Hematopoietic multipotent progenitor cell treated with erythropoietin and hydrocortisone succinate and interleukin-3 and kit ligand, for 6 days (in vitro differentiated cells): ENCODE results near the gene KCNG1.

ENCODE experiments used
- DNase-seq: peaks from one replicate; pipeline ENCODE4 v3.0.0-alpha.2; 2015

Gene KCNG1

DNA sequence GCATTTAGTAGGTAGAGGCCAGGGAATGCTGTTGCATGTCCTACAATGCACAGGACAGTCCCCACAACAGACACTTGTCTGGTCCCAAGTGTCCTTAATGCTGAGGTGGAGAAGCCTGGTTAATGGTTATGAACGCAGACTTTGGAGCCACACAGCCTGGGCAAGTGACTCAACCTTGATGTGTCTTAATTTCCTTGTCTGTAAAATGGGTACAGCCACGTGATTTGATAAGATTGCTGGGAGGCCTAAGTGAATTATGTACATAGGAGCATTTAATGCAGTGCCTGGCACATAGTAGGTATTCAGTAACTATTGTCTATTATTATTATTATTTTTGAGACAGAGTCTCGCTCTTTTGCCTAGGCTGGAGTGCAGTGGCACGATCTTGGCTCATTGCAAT lies 11.4 kb downstream of the KCNG1 start:
- no peak for DNase-seq

DNA sequence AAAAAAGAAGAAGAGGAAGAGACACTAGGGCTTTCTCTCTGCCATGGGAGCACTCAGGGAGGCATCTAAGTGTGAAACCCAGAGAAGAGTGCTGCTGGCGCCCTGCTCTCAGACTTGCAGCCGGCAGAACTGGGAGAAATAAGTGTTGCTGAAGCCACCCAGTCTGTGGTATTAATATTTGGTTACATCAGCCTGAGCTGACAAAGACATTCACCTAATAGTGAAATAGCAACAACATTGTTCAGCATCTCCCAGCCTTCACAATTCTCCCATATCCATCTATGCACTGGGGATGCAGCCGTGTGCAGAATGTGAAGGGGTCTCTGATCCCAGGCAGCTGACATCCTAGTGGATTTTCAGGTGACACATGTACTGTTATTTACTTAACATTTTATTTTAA lies 12.0 kb downstream of the KCNG1 start:
- DNase-seq = no peak

DNA sequence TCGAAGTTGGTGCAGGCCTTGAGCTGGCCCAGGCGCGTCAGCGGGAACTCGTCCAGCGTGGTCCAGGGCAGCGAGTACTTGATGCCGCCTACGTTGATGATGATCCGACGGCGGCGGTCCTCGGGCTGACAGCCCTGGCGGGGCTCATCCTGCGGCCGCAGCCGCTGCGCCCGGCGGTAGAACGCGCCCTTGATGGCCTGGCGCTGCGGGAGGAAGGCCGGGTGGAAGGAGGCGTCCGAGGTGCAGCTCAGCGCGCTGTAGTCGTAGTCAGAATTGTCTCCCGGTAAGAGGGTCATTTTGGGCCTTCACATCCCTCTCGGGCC lies 12.9 kb downstream of the KCNG1 start:
- DNase-seq = no peak

DNA sequence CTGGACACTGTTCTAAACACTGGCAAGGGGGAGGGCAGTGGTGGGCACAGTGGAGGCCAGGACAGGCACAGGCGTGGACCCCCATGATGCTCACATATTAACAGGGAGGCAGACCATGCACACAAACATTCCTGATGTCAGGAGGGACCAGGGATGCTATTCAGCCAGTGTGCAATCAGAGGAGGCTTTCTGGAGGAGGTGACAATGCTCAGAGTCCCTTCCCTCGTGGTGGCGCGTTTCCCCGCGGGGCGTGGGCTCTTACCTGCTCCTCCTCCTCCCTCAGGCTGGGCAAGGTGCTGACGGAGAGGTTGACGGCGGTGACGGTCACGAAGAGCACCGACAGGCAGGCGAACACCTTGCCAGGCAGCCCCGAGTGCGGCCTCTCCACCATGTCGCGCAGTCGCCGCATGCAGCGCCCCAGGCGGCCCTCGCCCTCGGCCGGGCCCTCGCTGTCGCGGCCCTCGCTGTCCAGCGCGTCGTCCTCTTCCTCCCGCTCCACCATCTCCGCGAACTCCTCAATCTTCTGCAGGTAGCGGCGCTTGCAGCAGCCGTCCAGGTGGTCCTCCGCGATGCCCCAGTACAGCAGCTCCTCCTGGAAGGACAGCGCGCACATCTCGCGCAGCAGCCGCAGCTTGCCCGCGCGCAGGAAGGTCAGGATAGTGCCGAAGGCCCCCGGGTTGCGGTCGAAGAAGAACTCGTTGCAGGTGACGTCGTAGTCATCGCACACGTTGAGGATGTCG lies 13.4 kb downstream of the KCNG1 start:
- DNase-seq = no peak

DNA sequence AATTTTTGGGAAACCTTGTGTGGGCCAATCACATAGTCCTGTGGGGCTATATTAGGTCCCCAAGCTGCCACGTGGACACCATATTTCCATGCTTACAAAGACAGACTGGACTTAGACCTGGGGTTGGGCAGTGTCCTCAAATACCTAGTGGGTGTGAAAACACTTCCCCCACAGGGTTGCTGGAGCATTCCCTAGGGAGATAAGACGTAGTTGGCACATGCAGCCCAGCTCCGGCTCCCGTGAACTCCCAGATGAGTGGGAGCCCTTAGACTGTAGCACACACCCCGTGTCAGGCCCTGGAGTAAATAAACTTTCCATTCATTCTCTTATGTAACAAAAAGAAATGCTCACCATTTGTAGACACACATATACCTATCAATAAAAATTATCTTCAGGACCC lies 14.2 kb downstream of the KCNG1 start:
- no peak for DNase-seq

DNA sequence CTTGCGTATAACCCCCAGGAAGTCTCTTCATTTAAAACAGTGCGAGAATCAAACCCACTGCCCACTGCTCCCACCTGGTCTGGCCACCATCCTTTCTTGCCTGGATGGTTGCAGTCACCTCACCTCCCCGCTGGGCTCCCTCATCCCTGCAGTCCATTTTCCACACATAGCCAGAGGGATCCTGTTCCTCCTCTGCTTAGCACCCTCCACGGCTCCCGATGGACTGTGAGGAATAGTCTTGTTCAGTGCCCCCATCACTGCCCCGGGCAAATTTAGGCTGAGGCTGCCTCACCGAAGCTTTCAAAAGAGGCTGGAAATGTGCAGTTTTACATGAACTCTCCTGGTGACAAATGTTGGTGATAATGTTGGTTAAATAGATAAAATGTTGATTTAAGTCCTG lies 17.7 kb downstream of the KCNG1 start:
- no peak for DNase-seq

DNA sequence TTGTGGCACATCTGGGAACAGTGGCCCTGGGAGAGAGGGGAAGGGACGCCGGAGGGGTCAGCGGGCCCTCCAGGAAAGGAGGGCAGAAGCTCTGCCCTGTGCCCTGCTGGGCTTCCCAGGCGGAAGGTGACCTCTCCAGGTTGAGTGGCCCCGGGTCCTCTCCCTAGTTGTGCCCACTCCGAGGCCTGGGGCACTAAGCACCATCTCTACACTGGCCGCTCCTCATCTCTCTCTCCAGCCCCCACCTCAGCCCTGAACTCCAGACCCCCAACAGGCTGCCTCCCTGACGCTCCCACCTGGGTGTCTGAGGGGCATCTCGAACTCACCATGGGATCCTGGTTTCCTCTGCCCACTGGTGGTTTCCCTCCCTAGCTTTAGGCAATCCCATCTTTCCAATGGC lies 18.1 kb downstream of the KCNG1 start:
- no peak for DNase-seq

DNA sequence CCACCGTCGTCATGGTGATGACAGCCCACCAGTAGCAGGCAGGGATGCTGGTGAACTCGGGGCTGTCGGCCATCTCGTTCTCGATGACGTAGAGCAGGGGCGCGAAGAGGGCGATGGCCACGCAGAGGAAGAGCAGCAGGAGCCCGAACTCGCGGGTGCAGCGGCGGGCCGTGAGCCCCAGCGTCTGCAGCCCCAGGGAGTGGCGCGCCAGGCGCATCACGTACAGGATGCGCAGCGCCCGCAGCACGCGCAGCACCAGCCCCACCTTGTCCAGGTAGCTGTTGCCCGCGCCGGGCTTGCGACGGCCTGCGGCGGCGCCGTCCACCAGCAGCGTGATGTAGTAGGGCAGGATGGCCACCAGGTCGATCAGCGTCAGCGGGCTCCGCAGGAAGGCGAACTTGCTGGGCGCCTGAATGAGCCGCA lies 18.6 kb downstream of the KCNG1 start:
- no peak for DNase-seq

DNA sequence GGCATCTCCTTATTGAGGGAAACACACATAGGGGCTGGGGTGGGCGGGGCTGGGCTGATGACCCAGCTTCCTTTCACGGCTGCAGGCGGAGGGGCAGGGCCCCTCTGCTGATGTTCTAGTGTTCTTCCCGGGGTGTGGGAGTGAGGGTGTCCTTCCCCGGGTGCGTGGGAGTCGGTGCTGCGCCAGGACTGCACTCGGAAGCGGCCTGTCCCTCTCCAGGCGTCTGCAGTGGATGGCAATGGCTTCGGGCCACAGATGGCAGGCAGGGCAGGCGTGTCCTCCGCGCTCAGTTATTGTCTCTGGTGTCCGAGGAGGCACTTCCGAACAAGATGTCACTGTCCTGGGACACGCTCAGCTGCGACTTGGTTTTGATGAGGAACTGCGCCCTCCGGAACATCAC lies 19.2 kb downstream of the KCNG1 start:
- DNase-seq = no peak

DNA sequence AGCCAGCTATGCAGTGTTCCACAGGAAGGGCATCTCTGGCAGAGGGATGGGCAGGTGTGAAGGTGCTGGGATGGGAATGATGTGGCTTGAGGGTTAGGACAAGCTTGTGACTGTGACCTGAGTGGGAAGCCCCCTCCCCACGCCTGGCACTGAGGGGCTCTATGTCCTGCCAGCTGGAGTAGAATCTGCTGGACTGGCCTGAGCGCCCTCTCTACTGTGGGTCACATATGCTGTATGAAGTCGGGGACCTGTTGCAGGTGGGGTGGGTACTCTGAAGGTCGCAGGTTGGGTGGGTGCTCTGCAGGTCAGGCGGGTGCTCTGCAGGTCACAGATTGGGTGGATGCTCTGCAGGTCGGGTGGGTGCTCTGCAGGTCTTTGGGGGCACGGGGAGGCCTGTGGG lies 20.3 kb downstream of the KCNG1 start:
- no peak for DNase-seq

DNA sequence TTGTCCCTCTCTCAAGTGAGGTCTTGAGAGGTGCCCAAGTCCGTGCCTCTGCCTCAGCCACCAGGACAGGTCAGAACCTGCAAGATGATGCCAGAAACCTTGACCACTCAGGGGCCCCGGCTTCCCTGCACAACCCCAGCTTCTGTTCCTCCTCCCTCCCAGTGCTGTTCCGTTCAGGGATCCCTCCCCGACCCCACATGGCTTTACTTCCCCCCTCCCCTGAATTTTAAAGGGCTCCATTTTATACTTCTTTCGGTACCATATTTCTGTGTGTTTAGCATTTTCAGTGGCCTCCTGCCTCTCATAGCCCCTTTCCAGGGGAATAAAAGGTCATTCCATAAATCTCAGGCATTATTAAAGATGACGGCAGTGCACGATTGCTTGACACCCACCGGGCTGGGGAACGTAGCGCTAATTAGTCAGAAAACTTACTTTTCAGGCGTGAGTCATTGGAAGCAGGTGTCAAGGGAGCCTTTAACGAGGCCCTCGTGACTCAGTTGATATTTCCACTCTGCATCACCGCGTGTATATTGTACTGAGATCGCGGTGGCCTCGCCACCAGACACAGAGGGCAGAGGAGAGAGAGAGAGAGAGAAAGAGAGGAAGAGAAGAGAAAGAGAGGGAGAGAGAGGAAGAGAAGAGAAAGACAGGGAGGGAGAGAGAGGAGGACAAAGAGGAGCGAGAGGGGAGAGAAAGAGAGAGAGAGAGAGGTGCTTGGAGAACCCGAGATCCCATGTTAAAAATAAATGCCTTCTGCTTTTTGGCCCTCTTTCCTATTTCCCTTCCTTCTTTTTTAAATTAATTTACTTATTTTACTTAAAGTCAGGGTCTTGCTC lies 21.3 kb downstream of the KCNG1 start:
- no peak for DNase-seq

DNA sequence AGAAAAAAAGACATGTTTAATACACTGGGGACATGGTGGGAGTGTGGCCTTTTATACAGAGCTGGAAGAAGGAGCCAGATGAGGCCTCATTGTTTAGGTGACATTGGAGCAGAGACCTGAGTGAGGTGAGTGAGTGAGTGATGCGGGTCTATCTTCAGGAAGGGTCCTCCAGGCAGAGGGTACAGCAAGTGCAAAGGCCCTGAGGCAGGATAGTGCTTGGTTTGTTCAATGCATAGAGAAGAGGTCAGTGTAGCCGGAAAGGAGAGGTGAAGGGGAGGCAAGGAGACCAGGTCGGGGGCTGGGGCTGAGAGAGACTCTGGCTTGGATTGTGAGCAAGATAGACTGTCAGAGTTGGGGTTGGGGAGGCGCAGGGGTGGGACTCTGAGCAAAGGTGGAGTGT lies 23.6 kb downstream of the KCNG1 start:
- DNase-seq = no peak

DNA sequence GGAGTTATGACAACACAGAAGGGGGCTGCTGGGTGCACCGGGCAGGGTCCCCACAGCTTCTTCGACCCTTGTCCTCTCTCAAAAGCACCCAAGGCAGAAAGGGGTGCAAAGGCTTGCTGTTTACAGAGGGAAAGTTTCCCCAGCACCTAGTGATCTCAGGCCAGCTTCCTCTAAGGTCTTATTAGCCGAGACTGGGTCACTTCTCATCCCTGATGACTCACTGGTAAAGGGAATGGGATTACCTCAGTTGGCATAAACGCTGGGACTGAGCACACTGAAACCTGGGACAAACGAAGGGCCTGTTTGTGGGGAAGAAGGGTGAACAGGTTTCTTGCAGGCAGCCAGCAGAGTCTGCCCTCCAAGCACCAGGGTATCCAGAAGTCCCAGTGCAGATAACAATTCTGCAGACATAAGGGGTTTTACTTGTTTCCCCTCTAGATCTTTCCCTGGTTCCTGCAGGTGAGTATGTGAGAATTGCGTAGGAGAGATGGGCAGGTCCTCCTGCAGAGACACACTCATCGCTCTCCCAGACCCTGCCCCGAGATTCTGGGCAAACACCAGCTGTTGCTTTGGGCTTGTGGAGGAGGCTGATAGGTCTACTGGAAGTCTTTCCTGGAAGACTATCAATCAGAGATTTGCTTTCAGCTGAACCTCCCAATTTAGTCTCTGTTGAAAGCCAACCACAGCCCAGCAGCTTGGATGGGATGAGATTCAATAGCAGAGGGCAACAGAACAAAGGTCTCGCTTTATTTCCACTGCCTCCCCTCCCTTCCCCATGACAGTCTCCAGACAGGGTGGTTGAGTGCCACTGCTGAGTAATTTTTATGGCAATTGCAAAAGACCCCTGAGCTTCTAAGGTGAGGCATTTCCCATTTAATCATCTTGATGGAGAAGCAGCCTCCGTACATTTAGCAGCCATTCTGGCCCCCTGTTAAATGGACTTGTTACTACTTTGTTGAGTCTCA lies 25.7 kb downstream of the KCNG1 start:
- DNase-seq = no peak

DNA sequence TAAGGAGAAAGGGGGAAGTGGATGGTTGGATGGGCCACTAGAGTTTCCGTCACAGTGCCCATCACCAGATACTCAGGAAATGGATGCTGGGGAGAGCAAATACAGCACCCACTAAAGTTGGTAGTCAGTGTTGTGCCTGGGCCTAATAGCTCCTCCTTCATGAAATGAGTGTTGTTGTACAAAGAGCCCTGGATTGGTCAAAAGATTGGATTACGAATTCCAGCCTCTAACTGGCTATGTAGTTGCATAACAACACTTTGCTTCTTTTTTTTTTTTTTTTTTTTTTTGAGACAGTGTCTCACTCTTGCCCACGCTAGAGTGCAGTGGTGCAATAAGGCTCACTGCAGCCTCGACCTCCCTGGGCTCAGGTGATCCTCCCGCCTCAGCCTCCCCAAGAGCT lies 27.4 kb downstream of the KCNG1 start:
- no peak for DNase-seq

DNA sequence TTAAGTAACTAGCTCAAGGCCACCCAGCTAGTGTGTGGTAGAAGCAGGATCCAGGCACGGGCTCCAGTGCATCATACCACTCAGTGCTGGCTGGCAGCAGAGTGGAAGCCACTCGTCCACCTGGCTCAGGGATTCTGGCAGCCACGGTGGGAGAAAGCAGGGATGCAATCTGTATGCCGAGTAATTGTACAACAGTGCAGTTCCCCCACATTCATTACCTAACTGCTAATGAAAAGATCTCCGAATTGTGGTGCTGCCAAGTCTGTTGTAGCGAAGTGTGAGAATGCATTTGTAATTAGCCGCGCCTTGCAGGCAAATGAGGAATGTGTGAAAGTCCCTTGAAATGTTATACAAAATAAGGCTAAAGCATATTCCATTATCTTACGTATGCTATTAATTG lies 29.0 kb downstream of the KCNG1 start:
- DNase-seq = no peak

DNA sequence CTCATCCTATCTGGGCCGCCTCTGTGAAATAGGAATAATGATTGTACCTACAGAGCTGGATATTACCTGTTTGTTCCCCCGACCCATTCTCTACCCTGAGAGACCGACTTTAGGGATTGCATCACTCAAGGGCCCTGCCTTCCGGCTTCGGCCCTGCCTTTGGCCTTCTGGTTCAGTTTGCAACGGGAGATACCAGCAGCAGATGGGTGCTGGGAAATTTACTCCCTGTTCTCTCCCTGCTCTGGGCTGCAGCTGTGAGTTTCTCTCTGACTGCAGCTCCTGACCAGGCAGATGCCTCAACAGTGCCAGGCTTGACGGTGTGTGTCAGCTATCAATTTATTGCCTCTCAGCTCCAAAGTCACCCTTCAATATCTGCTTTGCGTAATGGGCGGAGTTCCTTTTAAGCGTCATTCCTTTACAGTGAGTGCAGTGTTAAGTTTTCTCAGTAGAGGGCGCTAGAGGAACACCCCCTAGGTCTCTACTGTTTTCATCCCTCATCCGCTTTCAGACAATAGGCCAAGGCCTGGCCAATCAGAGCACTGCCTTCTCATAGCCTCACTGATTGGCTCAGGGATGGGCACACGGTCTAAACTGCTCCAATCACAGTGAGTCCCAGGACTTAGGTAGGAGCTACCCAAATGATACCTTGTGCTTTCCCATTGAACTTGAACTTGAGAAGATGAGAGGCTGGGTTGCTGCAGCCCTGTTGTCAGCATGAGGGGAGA lies 30.0 kb downstream of the KCNG1 start:
- peak; percentile 76 for DNase-seq

DNA sequence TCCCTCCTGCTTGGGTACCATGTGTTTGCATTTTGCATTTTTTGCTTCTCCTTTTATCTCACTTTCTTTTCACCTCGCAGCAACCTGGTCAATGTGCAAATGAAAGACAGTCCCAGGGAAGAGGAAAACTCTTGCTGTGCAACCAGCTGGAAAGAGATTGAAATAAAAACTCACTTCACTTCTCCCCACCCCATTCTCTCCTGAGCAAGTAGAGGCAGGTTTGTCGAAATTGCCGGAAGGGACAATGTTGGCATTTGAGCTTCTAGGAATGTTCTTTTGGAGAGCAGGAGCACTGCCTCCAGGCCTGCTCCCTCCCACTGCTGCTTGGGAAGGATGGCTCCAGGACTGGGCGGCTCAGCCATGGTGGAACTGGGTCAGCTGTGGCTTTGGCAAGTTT lies 30.6 kb downstream of the KCNG1 start:
- no peak for DNase-seq

DNA sequence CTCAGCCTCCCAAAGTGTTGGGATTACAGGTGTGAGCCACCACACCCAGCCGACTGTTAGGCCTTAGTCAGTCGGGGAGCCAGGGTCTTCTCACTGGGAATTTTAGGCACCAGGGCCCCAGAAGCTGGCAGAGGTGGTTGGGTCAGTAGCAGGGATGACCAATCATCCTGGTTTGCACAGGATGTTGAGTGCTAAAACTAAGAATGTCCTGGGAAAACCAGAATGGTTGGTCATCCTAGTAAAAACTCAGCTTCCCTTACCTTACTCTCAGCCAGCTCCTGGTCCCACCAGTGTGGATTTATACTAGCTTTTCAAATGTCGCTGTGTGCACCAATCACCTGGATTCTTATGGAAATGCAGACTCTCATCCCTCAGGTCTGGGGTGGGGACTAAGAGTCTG lies 31.8 kb downstream of the KCNG1 start:
- no peak for DNase-seq

DNA sequence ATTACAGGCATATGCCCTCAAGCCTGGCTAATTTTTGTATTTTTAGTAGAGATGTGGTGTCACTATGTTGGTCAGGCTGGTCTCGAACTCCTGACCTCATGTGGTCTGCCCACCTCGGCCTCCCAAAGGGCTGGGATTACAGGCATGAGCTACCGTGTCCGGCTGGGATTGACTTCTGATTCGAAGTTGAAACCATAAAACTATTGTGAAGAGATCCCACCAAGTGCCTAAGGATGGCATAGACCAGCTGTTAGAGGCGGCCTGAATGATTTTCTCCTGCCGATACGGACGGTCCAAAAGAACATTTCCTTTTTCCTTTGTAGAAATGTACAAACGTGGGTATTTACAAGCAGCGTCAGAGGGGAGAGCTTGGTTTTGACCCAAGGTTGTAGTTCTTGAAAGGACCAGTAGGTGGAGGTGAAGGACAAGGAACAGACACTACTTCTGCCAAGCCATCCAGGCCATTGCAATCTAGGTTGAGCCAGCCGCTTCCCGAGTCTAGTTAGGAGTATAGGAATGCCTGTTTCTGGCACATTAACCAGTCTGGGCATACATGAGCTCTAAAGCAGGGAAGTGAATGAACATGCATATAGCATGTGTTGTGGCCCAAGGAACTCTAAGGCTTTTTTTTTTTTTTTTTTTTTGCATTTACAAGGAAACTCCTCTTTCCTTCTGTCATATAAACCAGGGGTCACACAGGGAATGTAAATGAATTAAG lies 35.3 kb downstream of the KCNG1 start:
- peak; percentile 89 for DNase-seq

DNA sequence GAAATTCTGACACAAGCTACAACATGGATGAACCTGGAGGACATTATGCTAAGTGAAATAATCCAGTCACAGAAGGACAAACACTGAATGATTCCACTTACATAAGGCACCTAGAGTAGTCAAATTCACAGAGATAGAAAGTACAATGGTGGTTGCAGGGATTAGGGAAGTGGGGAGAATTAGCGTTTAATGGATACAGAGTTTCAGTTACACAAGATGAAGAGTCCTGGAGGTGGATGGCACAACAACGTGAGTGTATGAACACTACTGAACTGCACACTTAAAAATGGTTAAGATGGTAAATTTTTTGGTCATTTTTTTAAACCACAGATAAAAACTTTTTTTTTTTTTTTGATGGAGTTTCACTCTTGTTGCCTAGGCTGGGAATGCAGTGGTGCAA lies 39.6 kb downstream of the KCNG1 start:
- DNase-seq = no peak

DNA sequence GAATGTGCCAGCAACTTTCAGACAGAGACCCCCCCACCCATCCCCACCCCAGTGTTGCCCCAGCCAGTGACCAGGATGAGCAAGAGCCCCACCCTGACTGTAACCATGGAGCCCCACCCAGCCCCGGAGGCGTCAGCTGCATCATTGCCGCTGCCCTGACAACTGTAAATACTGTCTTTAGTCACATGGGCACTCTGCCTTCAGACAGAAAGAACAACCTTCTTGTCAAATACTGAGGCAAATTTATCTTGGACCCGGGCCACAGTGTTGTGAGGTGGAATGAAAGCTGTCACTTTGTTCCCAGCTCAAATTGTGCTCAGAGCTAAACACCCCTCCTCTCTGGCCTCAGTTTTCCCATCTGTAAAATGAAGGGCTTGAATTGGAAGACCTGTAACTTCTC lies 40.5 kb downstream of the KCNG1 start:
- DNase-seq = peak; percentile 46

DNA sequence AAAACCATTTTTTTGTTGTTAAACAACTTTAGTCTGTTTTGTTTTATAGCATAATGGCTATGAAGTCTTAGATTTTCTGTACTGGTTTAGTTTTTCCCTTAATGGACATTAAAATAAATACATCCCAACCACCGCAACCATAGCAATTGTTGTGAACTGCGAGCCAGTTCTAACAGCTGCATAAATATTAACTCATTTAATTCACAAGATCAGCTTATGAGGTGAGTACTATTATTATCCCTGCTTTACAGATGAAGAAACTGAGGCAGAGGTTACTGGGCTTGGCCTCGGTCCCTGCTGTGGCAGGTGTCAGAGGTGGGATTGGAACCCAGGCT lies 41.2 kb downstream of the KCNG1 start:
- DNase-seq = no peak
